Mesendoderm (in vitro differentiated cells): Measurements from ENCODE around the gene SYP.

Source experiments
- DNase-seq: peaks from one replicate; pipeline ENCODE4 v3.0.0; 2013
- H2AK5ac ChIP-seq: 2 replicates; pipeline ENCODE4 v1.6.1; 2013; ENCODE audit warnings: low read length, inconsistent platforms
- H2BK120ac ChIP-seq: 2 replicates; pipeline ENCODE4 v1.6.1; 2013; ENCODE audit warnings: low read depth, mild to moderate bottlenecking, low read length, moderate library complexity, mixed read lengths
- H2BK15ac ChIP-seq: replicated peaks from 2 replicates; pipeline ENCODE4 v1.6.1; 2013; ENCODE audit warnings: low read depth, mild to moderate bottlenecking, moderate library complexity
- H2BK5ac ChIP-seq: 2 replicates; pipeline ENCODE4 v1.6.1; 2013; ENCODE audit warnings: low read length, inconsistent platforms
- H3K18ac ChIP-seq: 2 replicates; pipeline ENCODE4 v1.6.1; 2013; ENCODE audit warnings: mild to moderate bottlenecking, low read length, mixed read lengths
- H3K23ac ChIP-seq: one replicate; pipeline ENCODE4 v1.6.1; 2013; ENCODE audit warnings: low read length
- H3K27ac ChIP-seq: 2 replicates; pipeline ENCODE4 v1.5.1; 2013; ENCODE audit warnings: low read depth, mild to moderate bottlenecking, inconsistent platforms, low read length, moderate library complexity
- H3K27me3 ChIP-seq: 2 replicates; pipeline ENCODE4 v1.6.1; 2013; ENCODE audit warnings: low read length, control low read depth, mild to moderate bottlenecking, inconsistent platforms; ENCODE audit not compliant: insufficient read depth, poor library complexity
- H3K36me3 ChIP-seq: 2 replicates; pipeline ENCODE4 v1.6.1; 2013; ENCODE audit warnings: low read length, inconsistent platforms; ENCODE audit not compliant: control insufficient read depth, insufficient read depth
- H3K4ac ChIP-seq: one replicate; pipeline ENCODE4 v1.6.1; 2013; ENCODE audit warnings: low read depth, mild to moderate bottlenecking, low read length, moderate library complexity
- H3K4me1 ChIP-seq: 2 replicates; pipeline ENCODE4 v1.6.1; 2013; ENCODE audit warnings: low read depth, low read length, inconsistent platforms; ENCODE audit not compliant: control insufficient read depth
- H3K4me2 ChIP-seq: 2 replicates; pipeline ENCODE4 v1.6.1; 2013; ENCODE audit warnings: low read length
- H3K4me3 ChIP-seq: 2 replicates; pipeline ENCODE4 v1.5.1; 2013; ENCODE audit warnings: mild to moderate bottlenecking, low read length
- H3K56ac ChIP-seq: one replicate; pipeline ENCODE4 v1.6.1; 2013; ENCODE audit warnings: low read length
- H3K79me1 ChIP-seq: 2 replicates; pipeline ENCODE4 v1.6.1; 2013; ENCODE audit warnings: low read length, inconsistent platforms
- H3K79me2 ChIP-seq: 2 replicates; pipeline ENCODE4 v1.6.1; 2013; ENCODE audit warnings: mild to moderate bottlenecking, low read length; ENCODE audit not compliant: control insufficient read depth, insufficient read depth
- H3K9ac ChIP-seq: 2 replicates; pipeline ENCODE4 v1.6.1; 2013; ENCODE audit warnings: low read length, inconsistent platforms
- H4K5ac ChIP-seq: one replicate; pipeline ENCODE4 v1.6.1; 2013; ENCODE audit warnings: low read length
- H4K8ac ChIP-seq: one replicate; pipeline ENCODE4 v1.6.1; 2013; ENCODE audit warnings: low read depth, mild to moderate bottlenecking, control low read depth, low read length, moderate library complexity
- WGBS: extraction: QIAGEN DNeasy Blood & Tissue Kit; methylation state at CpG from one replicate; pipeline ENCODE4 v1.1.7; 2013; ENCODE audit warnings: low lambda C conversion rate, missing lambda C conversion rate; ENCODE audit not compliant: insufficient coverage; ENCODE audit errors: extremely low coverage; 5-methylcytosine and 5-hydroxymethylcytosine counted together

SYP gene

GRCh38 chrX:49203536-49203935 is 3.5 kb upstream of the SYP start:
- Histone ChIP-seq H2BK5ac (no peak overlapping the region), H2BK120ac (no peak overlapping the region), H3K56ac (no peak overlapping the region), H2BK15ac (no peak overlapping the region), H4K5ac (no peak overlapping the region), H3K4me2 (no peak overlapping the region), H3K4me3 (no peak overlapping the region), H2AK5ac (no peak overlapping the region), H3K9ac (no peak overlapping the region), H3K4ac (no peak overlapping the region), H3K18ac (no peak overlapping the region), H3K79me2 (no peaks in the 10 kb centered on the region), H3K27me3 (no peaks in the 10 kb centered on the region), H4K8ac (no peak overlapping the region), H3K27ac (no peak overlapping the region), H3K36me3 (no peaks in the 10 kb centered on the region), H3K4me1 (no peaks in the 10 kb centered on the region), H3K23ac (no peak overlapping the region), H3K79me1 (no peaks in the 10 kb centered on the region)
- no CpG with 5 or more reads among the region's 3 CpGs for WGBS
- DNase-seq = no peak

GRCh38 chrX:49202022-49202421 is 2.0 kb upstream of the SYP start:
- Histone ChIP-seq H3K4me3 (no peak overlapping the region), H3K79me2 (no peaks in the 10 kb centered on the region), H3K27ac (no peak overlapping the region), H2BK5ac (no peak overlapping the region), H2BK120ac (no peak overlapping the region), H3K18ac (no peak overlapping the region), H4K8ac (no peak overlapping the region), H3K56ac (no peak overlapping the region), H3K4ac (no peak overlapping the region), H3K79me1 (no peaks in the 10 kb centered on the region), H3K36me3 (no peaks in the 10 kb centered on the region), H2AK5ac (no peak overlapping the region), H3K4me2 (no peak overlapping the region), H3K23ac (no peak overlapping the region), H3K4me1 (no peaks in the 10 kb centered on the region), H2BK15ac (no peak overlapping the region), H4K5ac (no peak overlapping the region), H3K27me3 (no peaks in the 10 kb centered on the region), H3K9ac (no peak overlapping the region)
- DNase-seq = no peak
- WGBS = no CpG with 5 or more reads among the region's 2 CpGs

GRCh38 chrX:49199315-49199595 is 738 bp downstream of the SYP start:
- Histone ChIP-seq H3K4ac (no peak overlapping the region), H3K36me3 (no peaks in the 10 kb centered on the region), H3K56ac (no peak overlapping the region), H3K23ac (no peak overlapping the region), H3K18ac (no peak overlapping the region), H3K4me3 (no peak overlapping the region), H2BK15ac (no peak overlapping the region), H2BK120ac (no peak overlapping the region), H3K9ac (no peak overlapping the region), H2AK5ac (no peak overlapping the region), H4K8ac (no peak overlapping the region), H3K79me1 (no peaks in the 10 kb centered on the region), H2BK5ac (no peak overlapping the region), H3K4me2 (no peak overlapping the region), H3K79me2 (no peaks in the 10 kb centered on the region), H4K5ac (no peak overlapping the region), H3K4me1 (no peaks in the 10 kb centered on the region), H3K27ac (no peak overlapping the region), H3K27me3 (no peaks in the 10 kb centered on the region)
- no peak for DNase-seq
- WGBS = no CpG with 5 or more reads among the region's 11 CpGs

- Histone ChIP-seq H2BK15ac (no peak overlapping the region), H4K8ac (no peak overlapping the region), H3K36me3 (no peaks in the 10 kb centered on the region), H3K18ac (no peak overlapping the region), H3K27me3 (no peaks in the 10 kb centered on the region), H3K4me1 (no peaks in the 10 kb centered on the region), H3K4me3 (no peak overlapping the region), H3K27ac (no peak overlapping the region), H3K56ac (no peak overlapping the region), H4K5ac (no peak overlapping the region), H3K79me2 (no peaks in the 10 kb centered on the region), H3K4ac (no peak overlapping the region), H2AK5ac (no peak overlapping the region), H3K79me1 (no peaks in the 10 kb centered on the region), H3K23ac (no peak overlapping the region), H3K4me2 (no peak overlapping the region), H3K9ac (no peak overlapping the region), H2BK5ac (no peak overlapping the region), H2BK120ac (no peak overlapping the region)
- no CpG with 5 or more reads among the region's 12 CpGs for WGBS
- DNase-seq = no peak
These were observed 1.3 kb downstream of the SYP start for GRCh38 chrX:49198540-49199314.

GRCh38 chrX:49197543-49198087 is 2.4 kb downstream of the SYP start:
- H3K27ac ChIP-seq = no peak overlapping the region
- no peak for DNase-seq
- H4K8ac ChIP-seq = no peak overlapping the region

GRCh38 chrX:49193542-49193964 is 6.4 kb downstream of the SYP start:
- no CpG with 5 or more reads among the region's 2 CpGs for WGBS
- DNase-seq = no peak
- no peak overlapping the region for H3K23ac ChIP-seq
- no peak overlapping the region for H2BK15ac ChIP-seq
- no peak overlapping the region for H3K18ac ChIP-seq
- no peak overlapping the region for H2AK5ac ChIP-seq
- no peak overlapping the region for H2BK120ac ChIP-seq
- H2BK5ac ChIP-seq = no peak overlapping the region
- H3K27ac ChIP-seq = no peak overlapping the region
- no peaks in the 10 kb centered on the region for H3K36me3 ChIP-seq
- H3K79me2 ChIP-seq = no peaks in the 10 kb centered on the region
- H3K79me1 ChIP-seq = no peaks in the 10 kb centered on the region
- H3K56ac ChIP-seq = no peak overlapping the region
- no peak overlapping the region for H4K5ac ChIP-seq
- H3K4me2 ChIP-seq = no peak overlapping the region
- no peaks in the 10 kb centered on the region for H3K4me1 ChIP-seq
- H4K8ac ChIP-seq = no peak overlapping the region
- H3K4me3 ChIP-seq = no peak overlapping the region
- no peak overlapping the region for H3K9ac ChIP-seq
- no peaks in the 10 kb centered on the region for H3K27me3 ChIP-seq
- H3K4ac ChIP-seq = no peak overlapping the region

More at GRCh38 chrX:49197543-49198087, 2.4 kb downstream of the SYP start:
- Histone ChIP-seq H3K36me3 (no peaks in the 10 kb centered on the region), H3K4me1 (no peaks in the 10 kb centered on the region), H2BK15ac (no peak overlapping the region), H2AK5ac (no peak overlapping the region), H3K79me2 (no peaks in the 10 kb centered on the region), H3K4ac (no peak overlapping the region), H3K18ac (no peak overlapping the region), H4K5ac (no peak overlapping the region), H3K56ac (no peak overlapping the region), H2BK5ac (no peak overlapping the region), H2BK120ac (no peak overlapping the region), H3K9ac (no peak overlapping the region), H3K27me3 (no peaks in the 10 kb centered on the region), H3K4me2 (no peak overlapping the region), H3K79me1 (no peaks in the 10 kb centered on the region), H3K23ac (no peak overlapping the region), H3K4me3 (no peak overlapping the region)
- no CpG with 5 or more reads among the region's 13 CpGs for WGBS
